Right lobe of liver (tissue), 6 donors: ENCODE results near the gene PHF10. TPM values are rescaled to one million over a fixed set of nuclear protein-coding genes. Genes with fewer than 3 reads are reported as not detected.

Source experiments
- ATAC-seq, 4 donors: fragments of 200-7000 bp; cut with Tn5 transposase; one replicate each; pipeline ENCODE4 v1.9.1; 2020; ENCODE audit warnings: mild to moderate bottlenecking in 4 of 4, moderate library complexity in 4 of 4
- DNase-seq, 3 donors: peaks; one replicate each; pipeline ENCODE4 v3.0.0-alpha.2; 2020
- H3K27ac ChIP-seq, 3 donors: fragments of 200-600 bp; one replicate each; pipeline ENCODE4 v1.8.0; 2022
- H3K27me3 ChIP-seq, 2 donors: fragments of 200-600 bp; one replicate each; pipeline ENCODE4 v1.8.0; 2022
- H3K36me3 ChIP-seq, 4 donors: fragments of 200-600 bp; sonication (generic) in 1 of 4; one replicate each; pipeline versions ENCODE4 v1.5.1 to v1.8.0; 2017 to 2022; ENCODE audit warnings: control low read depth in 1 of 4
- H3K4me1 ChIP-seq, 4 donors: fragments of 200-600 bp; sonication (generic) in 1 of 4; one replicate each; pipeline versions ENCODE4 v1.5.1 to v1.8.0; 2017 to 2022; ENCODE audit warnings: control low read depth in 1 of 4
- H3K4me3 ChIP-seq, 3 donors: fragments of 200-600 bp; one replicate each; pipeline ENCODE4 v1.8.0; 2022
- H3K9me3 ChIP-seq, 4 donors: fragments of 200-600 bp; sonication (generic) in 1 of 4; one replicate each; pipeline versions ENCODE4 v1.5.1 to v1.8.0; 2017 to 2022; ENCODE audit warnings: control low read depth in 1 of 4
- POLR2A ChIP-seq: fragments of 450-650 bp; IDR thresholded peaks from one replicate; pipeline ENCODE4 v1.6.1; 2017; ENCODE audit warnings: antibody characterized with exemption, mild to moderate bottlenecking
- WGBS: methylation state at CpG from one replicate; pipeline ENCODE4 v1.1.6; 2018; ENCODE audit warnings: low coverage, low lambda C conversion rate; ENCODE audit not compliant: insufficient coverage; ENCODE audit errors: missing lambda C conversion rate; 5-methylcytosine and 5-hydroxymethylcytosine counted together
- intact Hi-C, 2 donors: fragments of 100-400 bp; cut with DNase I; formaldehyde crosslinking; loops; one replicate each; pipeline versions ENCODE4 v1.11.2 to v1.14.1; 2022
- total RNA-seq, 6 experiments: library from RNA; depleted of rRNA in 2 of 6; stranded (reverse); fragments of >200 nt in 2 of 6; fragmentation: NEBNext Ultra II Directional in 3 of 6; extraction: Animal tissue kit (Norgen Biotek cat#: 25700) in 3 of 6; gene quantifications; one replicate each; pipeline versions ENCODE4 v1.1.0 to v1.2.4, GENCODE V29; 2016 to 2023
- TF ChIP-seq, protein P1 (sequence below), 4 donors: fragments of 200-600 bp in 3 of 4; fragments of 450-650 bp in 1 of 4; IDR thresholded peaks; one replicate each; pipeline versions ENCODE4 v1.5.1 to v1.8.0; 2016 to 2022; ENCODE audit warnings: antibody characterized with exemption in 4 of 4, mild to moderate bottlenecking in 2 of 4
- donor health status: DM: no; HTN: yes; CAD: no.
- donor health status: DM: no; HTN: no; CAD: no.
- donor health status: DM: no; HTN: no; CAD: no.
- donor health status: DM: no; HTN: yes; CAD: no.
- donor health status: DM: no; HTN: yes; CAD: no.

The PHF10 gene
- total RNA-seq, 6 experiments from 2014 or later, result 19.9 to 31.4 (median 25.0) TPM

DNA sequence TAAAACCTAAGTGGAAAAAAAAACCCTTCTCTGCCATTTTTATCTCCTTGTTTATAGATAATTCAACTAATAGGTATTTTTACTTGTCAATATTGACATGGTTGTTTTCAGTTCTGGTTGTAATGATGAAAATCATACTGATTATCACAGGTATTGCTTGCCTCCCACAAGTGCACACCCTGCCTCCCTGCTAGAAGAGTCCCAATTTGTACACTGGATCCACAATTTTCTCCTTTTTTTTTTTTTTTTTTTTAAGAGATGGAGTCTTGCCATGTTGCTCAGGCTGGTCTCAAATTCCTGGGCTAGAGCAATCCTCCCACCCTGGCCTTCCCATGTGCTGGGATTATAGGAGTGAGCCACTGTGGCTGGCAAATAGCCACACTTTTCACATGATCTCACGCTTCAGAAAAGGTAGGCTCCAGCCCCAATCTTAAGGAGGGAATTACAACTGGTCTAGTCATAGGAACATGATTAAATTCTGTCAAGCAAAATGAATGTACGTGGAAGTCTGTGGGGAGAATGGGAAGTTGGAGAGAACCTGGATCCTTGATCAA, 14.8 kb upstream of the PHF10 start:
- H3K36me3 ChIP-seq, result no peaks in the 10 kb centered on the region
- H3K27ac ChIP-seq, result no peak overlapping the region
- ATAC-seq (no peak), DNase-seq (no peak)
- no peaks in the 10 kb centered on the region for H3K27me3 ChIP-seq
- no peaks in the 10 kb centered on the region for H3K4me1 ChIP-seq
- no peaks in the 10 kb centered on the region for H3K9me3 ChIP-seq
- no peak overlapping the region for H3K4me3 ChIP-seq
- intact Hi-C loops, result no loop called here
- 86% methylated on average over 2 of the region's 2 CpGs for WGBS
- TF ChIP-seq POLR2A, result no peak
- TF ChIP-seq, protein P1, sequence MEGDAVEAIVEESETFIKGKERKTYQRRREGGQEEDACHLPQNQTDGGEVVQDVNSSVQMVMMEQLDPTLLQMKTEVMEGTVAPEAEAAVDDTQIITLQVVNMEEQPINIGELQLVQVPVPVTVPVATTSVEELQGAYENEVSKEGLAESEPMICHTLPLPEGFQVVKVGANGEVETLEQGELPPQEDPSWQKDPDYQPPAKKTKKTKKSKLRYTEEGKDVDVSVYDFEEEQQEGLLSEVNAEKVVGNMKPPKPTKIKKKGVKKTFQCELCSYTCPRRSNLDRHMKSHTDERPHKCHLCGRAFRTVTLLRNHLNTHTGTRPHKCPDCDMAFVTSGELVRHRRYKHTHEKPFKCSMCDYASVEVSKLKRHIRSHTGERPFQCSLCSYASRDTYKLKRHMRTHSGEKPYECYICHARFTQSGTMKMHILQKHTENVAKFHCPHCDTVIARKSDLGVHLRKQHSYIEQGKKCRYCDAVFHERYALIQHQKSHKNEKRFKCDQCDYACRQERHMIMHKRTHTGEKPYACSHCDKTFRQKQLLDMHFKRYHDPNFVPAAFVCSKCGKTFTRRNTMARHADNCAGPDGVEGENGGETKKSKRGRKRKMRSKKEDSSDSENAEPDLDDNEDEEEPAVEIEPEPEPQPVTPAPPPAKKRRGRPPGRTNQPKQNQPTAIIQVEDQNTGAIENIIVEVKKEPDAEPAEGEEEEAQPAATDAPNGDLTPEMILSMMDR (IDR thresholded peaks at IDR 0.05), result no peak

DNA sequence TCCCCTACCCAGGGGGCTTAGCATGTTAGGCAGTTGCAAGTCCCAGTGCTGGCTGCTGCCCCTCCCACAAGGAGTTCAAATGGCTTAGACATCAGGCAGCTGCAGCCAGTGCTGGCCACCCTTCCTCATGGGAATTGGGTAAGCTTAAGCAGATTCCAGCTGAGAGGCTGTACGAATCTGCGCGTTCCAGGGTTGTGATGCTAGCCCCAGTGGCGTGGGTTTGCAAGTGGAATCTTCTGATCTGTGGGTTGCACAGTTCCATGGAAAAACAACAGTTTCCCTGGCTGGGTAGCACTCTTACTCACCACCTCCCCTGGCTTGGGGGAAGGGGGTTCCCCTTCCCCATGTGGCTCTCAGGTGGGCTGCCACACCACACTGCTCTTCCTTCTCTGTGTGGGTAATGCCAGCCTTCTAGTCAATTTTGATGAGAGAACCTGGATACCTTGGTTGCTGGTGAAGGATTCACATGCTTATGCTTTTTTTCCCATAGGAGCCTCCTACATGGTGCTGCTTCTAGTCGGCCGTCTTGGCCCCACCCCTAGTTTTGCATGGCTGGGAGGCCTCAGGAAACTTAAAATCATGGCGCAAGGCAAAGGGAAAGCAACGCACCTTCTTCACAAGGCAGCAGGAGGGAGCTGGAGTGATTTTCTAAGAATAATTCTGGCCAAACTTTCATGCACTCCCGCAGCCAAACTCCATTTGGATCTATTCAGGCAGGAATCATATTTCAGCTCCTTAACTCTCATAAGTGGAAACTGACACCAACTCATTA, 14.1 kb upstream of the PHF10 start:
- no peaks in the 10 kb centered on the region for H3K9me3 ChIP-seq
- intact Hi-C loops, result no loop called here
- H3K27ac ChIP-seq, result no peak overlapping the region
- H3K36me3 ChIP-seq, result no peaks in the 10 kb centered on the region
- no peaks in the 10 kb centered on the region for H3K4me1 ChIP-seq
- 77% methylated on average over 5 of the region's 9 CpGs for WGBS
- ATAC-seq, result no peak
- no peak for DNase-seq
- no peaks in the 10 kb centered on the region for H3K27me3 ChIP-seq
- TF ChIP-seq POLR2A, result no peak
- TF ChIP-seq, protein P1 (IDR thresholded peaks at IDR 0.05), result no peak
- no peak overlapping the region for H3K4me3 ChIP-seq

DNA sequence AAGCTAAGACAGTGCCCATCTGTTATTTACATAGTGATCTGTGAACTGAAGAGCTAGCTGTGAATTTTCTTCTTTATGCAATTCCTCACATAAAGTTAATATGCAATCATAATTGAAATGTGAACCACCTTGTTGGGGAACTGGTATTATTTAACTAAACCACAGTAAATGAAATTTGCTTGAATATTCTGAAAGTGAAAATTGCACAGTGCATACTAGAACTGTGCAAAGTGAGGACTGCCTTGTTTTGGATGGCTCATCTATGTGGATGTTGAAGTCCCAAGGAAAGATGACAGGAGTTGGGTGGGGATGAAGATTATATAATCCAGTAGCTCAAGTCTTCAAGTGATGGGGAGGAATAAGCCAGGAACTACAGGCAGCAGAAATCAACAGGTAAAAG, 5.7 kb upstream of the PHF10 start:
- TF ChIP-seq, protein P1 (IDR thresholded peaks at IDR 0.05), result no peak
- no peak for TF ChIP-seq POLR2A
- Histone ChIP-seq H3K9me3 (no peaks in the 10 kb centered on the region), H3K4me1 (no peaks in the 10 kb centered on the region), H3K4me3 (no peak overlapping the region), H3K27ac (no peak overlapping the region), H3K27me3 (no peaks in the 10 kb centered on the region), H3K36me3 (no peaks in the 10 kb centered on the region)
- ATAC-seq, result no peak
- no peak for DNase-seq
- intact Hi-C loops, result no loop called here

DNA sequence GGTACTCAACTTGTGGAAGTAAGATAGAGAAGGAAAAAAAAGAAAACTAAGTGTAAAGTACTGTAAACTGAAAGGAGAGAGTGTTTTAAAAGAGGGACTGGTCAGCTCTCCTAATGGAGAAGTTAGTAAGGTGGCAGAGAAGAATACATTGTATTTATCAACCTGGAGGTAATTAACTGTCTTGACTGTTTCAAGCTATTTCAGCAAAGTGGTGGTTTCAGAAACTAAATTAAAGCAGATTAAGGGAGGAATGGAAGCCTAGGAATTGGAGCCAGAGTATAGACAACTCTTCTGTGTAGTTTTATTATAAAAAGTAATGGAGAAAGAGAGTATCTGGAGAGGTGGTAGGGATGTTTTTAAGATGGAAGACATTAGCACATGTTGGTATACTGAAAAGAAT, 2.7 kb upstream of the PHF10 start:
- no peaks in the 10 kb centered on the region for H3K9me3 ChIP-seq
- DNase-seq (no peak), ATAC-seq (no peak)
- H3K4me3 ChIP-seq, result no peak overlapping the region
- no peaks in the 10 kb centered on the region for H3K27me3 ChIP-seq
- H3K36me3 ChIP-seq, result no peaks in the 10 kb centered on the region
- TF ChIP-seq, protein P1 (IDR thresholded peaks at IDR 0.05), result no peak
- TF ChIP-seq POLR2A, result no peak
- intact Hi-C loops, result no loop called here
- peaks cover 0 to 9% (median 2%) of the 10 kb centered on the region in 4 donors for H3K4me1 ChIP-seq
- no peak overlapping the region for H3K27ac ChIP-seq
